Testis (tissue), 3 donors: ENCODE results near the gene SPEN. TPM values are rescaled to one million over a fixed set of nuclear protein-coding genes. Genes with fewer than 3 reads are reported as not detected.

ENCODE experiments used
- DNase-seq: peaks from one replicate; pipeline ENCODE4 v3.0.0-alpha.2; 2019
- H3K27ac ChIP-seq, 2 donors: fragments of 200-600 bp; sonication (generic); one replicate each; pipeline ENCODE4 v1.5.1; 2019
- H3K27me3 ChIP-seq: fragments of 200-600 bp; sonication (generic); one replicate; pipeline ENCODE4 v1.5.1; 2019
- H3K36me3 ChIP-seq: fragments of 200-600 bp; sonication (generic); one replicate; pipeline ENCODE4 v1.5.1; 2017; ENCODE audit warnings: low read depth; ENCODE audit errors: missing control alignments
- H3K4me1 ChIP-seq: fragments of 200-600 bp; sonication (generic); one replicate; pipeline ENCODE4 v1.5.1; 2019
- H3K4me3 ChIP-seq, 2 donors: fragments of 200-600 bp; sonication (generic); one replicate each; pipeline ENCODE4 v1.5.1; 2017 to 2019
- H3K9me3 ChIP-seq: fragments of 200-600 bp; sonication (generic); one replicate; pipeline ENCODE4 v1.5.1; 2017
- POLR2A ChIP-seq: fragments of 450-650 bp; IDR thresholded peaks from one replicate; pipeline ENCODE4 v1.6.1; 2017; ENCODE audit warnings: antibody characterized with exemption, mild to moderate bottlenecking, moderate library complexity
- WGBS, 2 donors: methylation state at CpG; one replicate each; pipeline ENCODE4 v1.1.5; 2018; 5-methylcytosine and 5-hydroxymethylcytosine counted together
- intact Hi-C: fragments of 100-400 bp; cut with DNase I; formaldehyde crosslinking; loops from one replicate; pipeline ENCODE4 v1.15.1; 2023; ENCODE audit warnings: low total_unique reads
- polyA plus RNA-seq: library from polyadenylated mRNA; stranded (reverse); fragments of 350-450 nt; fragmentation: Illumina TruSeq; extraction: RNeasy Lipid Tissue Mini Kit (QIAGEN cat#74804); gene quantifications from one replicate; pipeline ENCODE4 v1.2.3, GENCODE V29; 2014; ENCODE audit warnings: low read depth, low replicate concordance; ENCODE audit not compliant: insufficient read depth
- total RNA-seq, 2 donors: library from RNA; depleted of rRNA; stranded (reverse); fragments of >200 nt; gene quantifications; one replicate each; pipeline ENCODE4 v1.2.3, GENCODE V29; 2016
- TF ChIP-seq, protein P1 (sequence below), 3 experiments: fragments of 450-650 bp in 2 of 3; fragments of 200-600 bp in 1 of 3; sonication (generic) in 1 of 3; IDR thresholded peaks; one replicate each; pipeline ENCODE4 v1.5.1; 2016 to 2019; ENCODE audit warnings: antibody characterized with exemption in 3 of 3, mild to moderate bottlenecking in 2 of 3, moderate library complexity in 1 of 3

The SPEN gene
- total and polyA plus RNA-seq, 3 donors from 2014 or later = 53.2 to 60.6 (median 54.8) TPM

- H3K4me3 ChIP-seq = no peak overlapping the region
- no peaks in the 10 kb centered on the region for H3K27me3 ChIP-seq
- intact Hi-C loops = no loop called here
- 92 to 96% methylated on average over 9 of the region's 9 CpGs for WGBS, 2 donors
- TF ChIP-seq, protein P1, sequence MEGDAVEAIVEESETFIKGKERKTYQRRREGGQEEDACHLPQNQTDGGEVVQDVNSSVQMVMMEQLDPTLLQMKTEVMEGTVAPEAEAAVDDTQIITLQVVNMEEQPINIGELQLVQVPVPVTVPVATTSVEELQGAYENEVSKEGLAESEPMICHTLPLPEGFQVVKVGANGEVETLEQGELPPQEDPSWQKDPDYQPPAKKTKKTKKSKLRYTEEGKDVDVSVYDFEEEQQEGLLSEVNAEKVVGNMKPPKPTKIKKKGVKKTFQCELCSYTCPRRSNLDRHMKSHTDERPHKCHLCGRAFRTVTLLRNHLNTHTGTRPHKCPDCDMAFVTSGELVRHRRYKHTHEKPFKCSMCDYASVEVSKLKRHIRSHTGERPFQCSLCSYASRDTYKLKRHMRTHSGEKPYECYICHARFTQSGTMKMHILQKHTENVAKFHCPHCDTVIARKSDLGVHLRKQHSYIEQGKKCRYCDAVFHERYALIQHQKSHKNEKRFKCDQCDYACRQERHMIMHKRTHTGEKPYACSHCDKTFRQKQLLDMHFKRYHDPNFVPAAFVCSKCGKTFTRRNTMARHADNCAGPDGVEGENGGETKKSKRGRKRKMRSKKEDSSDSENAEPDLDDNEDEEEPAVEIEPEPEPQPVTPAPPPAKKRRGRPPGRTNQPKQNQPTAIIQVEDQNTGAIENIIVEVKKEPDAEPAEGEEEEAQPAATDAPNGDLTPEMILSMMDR (IDR thresholded peaks at IDR 0.05) = no peak
- TF ChIP-seq POLR2A = no peak
- H3K4me1 ChIP-seq = peaks cover 7% of the 10 kb centered on the region
- H3K27ac ChIP-seq = no peak overlapping the region
- H3K9me3 ChIP-seq = no peaks in the 10 kb centered on the region
- H3K36me3 ChIP-seq = no peaks in the 10 kb centered on the region
- no peak for DNase-seq
Measured at GRCh38 chr1:15899266-15899665, 51.8 kb downstream of the SPEN start.

- Histone ChIP-seq H3K27me3 (no peaks in the 10 kb centered on the region), H3K36me3 (no peaks in the 10 kb centered on the region), H3K4me1 (peaks cover 7% of the 10 kb centered on the region), H3K9me3 (no peaks in the 10 kb centered on the region), H3K27ac (no peak overlapping the region), H3K4me3 (no peak overlapping the region)
- WGBS, 2 donors = 66 to 72% methylated on average over 8 of the region's 8 CpGs
- TF ChIP-seq, protein P1 (IDR thresholded peaks at IDR 0.05) = no peak
- intact Hi-C loops = no loop called here
- no peak for DNase-seq
Measured at GRCh38 chr1:15900662-15901279, 53.3 kb downstream of the SPEN start.

GRCh38 chr1:15902882-15903281 is 55.4 kb downstream of the SPEN start:
- H3K27ac ChIP-seq = no peak overlapping the region
- intact Hi-C loops = no loop called here
- 90 to 92% methylated on average over 3 of the region's 3 CpGs for WGBS, 2 donors
- no peaks in the 10 kb centered on the region for H3K9me3 ChIP-seq
- no peak for DNase-seq
- peaks cover 7% of the 10 kb centered on the region for H3K4me1 ChIP-seq
- H3K27me3 ChIP-seq = no peaks in the 10 kb centered on the region
- H3K36me3 ChIP-seq = no peaks in the 10 kb centered on the region
- TF ChIP-seq, protein P1 (IDR thresholded peaks at IDR 0.05) = no peak
- TF ChIP-seq POLR2A = no peak
- no peak overlapping the region for H3K4me3 ChIP-seq

- no peak overlapping the region for H3K27ac ChIP-seq
- intact Hi-C loops = no loop called here
- no peaks in the 10 kb centered on the region for H3K27me3 ChIP-seq
- H3K4me1 ChIP-seq = no peaks in the 10 kb centered on the region
- H3K36me3 ChIP-seq = no peaks in the 10 kb centered on the region
- TF ChIP-seq, protein P1 (IDR thresholded peaks at IDR 0.05) = no peak
- no peak for TF ChIP-seq POLR2A
- no peak for DNase-seq
- WGBS, 2 donors = 92 to 99% methylated on average over 4 of the region's 4 CpGs
- H3K9me3 ChIP-seq = no peaks in the 10 kb centered on the region
- H3K4me3 ChIP-seq = no peak overlapping the region
Measured at GRCh38 chr1:15908597-15908996, 61.1 kb downstream of the SPEN start.

DNA sequence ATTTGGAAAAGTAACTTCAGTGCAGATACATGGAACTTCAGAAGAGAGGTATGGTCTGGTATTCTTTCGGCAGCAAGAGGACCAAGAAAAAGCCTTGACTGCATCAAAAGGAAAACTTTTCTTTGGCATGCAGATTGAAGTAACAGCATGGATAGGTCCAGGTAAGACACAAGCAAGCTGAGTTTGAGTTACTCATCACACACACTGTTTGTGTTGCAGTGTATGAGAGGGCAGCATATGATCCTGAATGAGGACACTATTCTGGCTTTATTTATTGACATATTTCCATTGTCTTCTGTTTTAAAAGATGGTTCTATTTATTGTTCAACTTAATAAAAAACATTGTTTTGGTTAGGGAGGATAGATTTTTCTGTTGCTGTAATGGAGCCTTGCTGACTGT is 63.6 kb downstream of the SPEN start:
- no peak for DNase-seq
- TF ChIP-seq POLR2A = no peak
- TF ChIP-seq, protein P1 (IDR thresholded peaks at IDR 0.05) = no peak
- intact Hi-C loops = no loop called here
- Histone ChIP-seq H3K27ac (no peak overlapping the region), H3K36me3 (no peaks in the 10 kb centered on the region), H3K27me3 (no peaks in the 10 kb centered on the region), H3K4me3 (no peak overlapping the region), H3K4me1 (no peaks in the 10 kb centered on the region), H3K9me3 (no peaks in the 10 kb centered on the region)
- 78 to 94% methylated on average over 1 of the region's 1 CpG for WGBS, 2 donors
